HEK293T (cell line): ENCODE data around the gene APMAP.

Experiments used
- CTCF ChIA-PET: fragments of 350-600 bp; formaldehyde crosslinking; extraction: SDS; loops from one replicate; lab custom pipeline; 2021; ENCODE audit warnings: antibody characterized with exemption, inconsistent platforms; lab: Yijun Ruan, JAX
- POLR2A ChIA-PET: fragments of 350-600 bp; formaldehyde crosslinking; extraction: SDS; loops from one replicate; lab custom pipeline; 2020; ENCODE audit warnings: antibody characterized with exemption, inconsistent platforms; lab: Yijun Ruan, JAX
- DNase-seq: peaks from one replicate; pipeline ENCODE4 v3.0.0; 2012; ENCODE audit warnings: mixed read lengths; ENCODE audit errors: extremely low spot score
- ARNT ChIP-seq: fragments of 450-650 bp; IDR thresholded peaks from 2 replicates; pipeline ENCODE4 v1.6.1; 2017; ENCODE audit warnings: mild to moderate bottlenecking
- BHLHE40 ChIP-seq: fragments of 450-650 bp; IDR thresholded peaks from 2 replicates; pipeline ENCODE4 v1.6.1; 2016; ENCODE audit warnings: mild to moderate bottlenecking, moderate library complexity, borderline replicate concordance
- CTBP1 ChIP-seq: fragments of 450-650 bp; IDR thresholded peaks from 2 replicates; pipeline ENCODE4 v1.6.1; 2016; ENCODE audit warnings: borderline replicate concordance
- ELF4 ChIP-seq: fragments of 450-650 bp; IDR thresholded peaks from 2 replicates; pipeline ENCODE4 v1.6.1; 2017; ENCODE audit warnings: antibody characterized with exemption
- FOXA1 ChIP-seq: fragments of 450-650 bp; IDR thresholded peaks from 2 replicates; pipeline ENCODE4 v1.6.1; 2016; ENCODE audit warnings: mild to moderate bottlenecking
- FOXK2 ChIP-seq: fragments of 450-650 bp; IDR thresholded peaks from 2 replicates; pipeline ENCODE4 v1.6.1; 2016; ENCODE audit warnings: mild to moderate bottlenecking
- FOXM1 ChIP-seq: fragments of 450-650 bp; IDR thresholded peaks from 2 replicates; pipeline ENCODE4 v1.6.1; 2017; ENCODE audit warnings: mild to moderate bottlenecking, borderline replicate concordance
- HDGF ChIP-seq: fragments of 450-650 bp; IDR thresholded peaks from 2 replicates; pipeline ENCODE4 v1.6.1; 2017; ENCODE audit warnings: antibody characterized with exemption, borderline replicate concordance
- L3MBTL2 ChIP-seq: fragments of 450-650 bp; conservative IDR thresholded peaks from 2 replicates; pipeline ENCODE4 v1.6.1; 2016; ENCODE audit warnings: mild to moderate bottlenecking
- LEF1 ChIP-seq: fragments of 450-650 bp; IDR thresholded peaks from 2 replicates; pipeline ENCODE4 v1.6.1; 2017; ENCODE audit warnings: mild to moderate bottlenecking, borderline replicate concordance
- NFRKB ChIP-seq: fragments of 450-650 bp; IDR thresholded peaks from 2 replicates; pipeline ENCODE4 v1.6.1; 2016; ENCODE audit warnings: mild to moderate bottlenecking, moderate library complexity
- SP1 ChIP-seq: fragments of 450-650 bp; IDR thresholded peaks from 2 replicates; pipeline ENCODE4 v1.6.1; 2017
- SUZ12 ChIP-seq: fragments of 450-650 bp; IDR thresholded peaks from 2 replicates; pipeline ENCODE4 v1.6.1; 2016; ENCODE audit warnings: mild to moderate bottlenecking
- TARDBP ChIP-seq: fragments of 450-650 bp; IDR thresholded peaks from 2 replicates; pipeline ENCODE4 v1.6.1; 2016
- ZNF384 ChIP-seq: fragments of 450-650 bp; IDR thresholded peaks from 2 replicates; pipeline ENCODE4 v1.6.1; 2016
- TF ChIP-seq, protein P1 (sequence below): fragments of 450-650 bp; IDR thresholded peaks from 2 replicates; pipeline ENCODE4 v1.6.1; 2016

APMAP gene

DNA sequence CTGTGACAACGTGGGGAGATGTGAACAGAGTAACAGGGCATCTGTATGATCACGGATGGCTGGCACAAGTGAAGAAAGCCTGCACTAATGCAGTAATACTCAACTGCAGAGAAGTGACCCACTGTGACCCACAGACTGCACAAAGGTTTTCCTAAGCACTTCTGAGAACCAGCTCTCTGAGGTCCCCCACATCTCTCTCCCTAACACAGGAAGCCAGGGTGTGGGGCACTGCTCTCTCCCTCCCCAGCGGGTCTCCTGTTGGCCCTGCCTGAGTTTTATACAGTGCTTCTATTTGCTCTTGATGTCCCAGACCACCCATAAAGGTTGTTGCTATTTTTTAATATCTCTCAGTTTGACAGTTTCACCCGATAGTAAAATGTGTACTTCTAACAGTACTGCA is 11.3 kb downstream of the APMAP start:
- no peak for TF ChIP-seq BHLHE40
- POLR2A ChIA-PET, result no interaction called here
- no peak for DNase-seq
- CTCF ChIA-PET, result no interaction called here

DNA sequence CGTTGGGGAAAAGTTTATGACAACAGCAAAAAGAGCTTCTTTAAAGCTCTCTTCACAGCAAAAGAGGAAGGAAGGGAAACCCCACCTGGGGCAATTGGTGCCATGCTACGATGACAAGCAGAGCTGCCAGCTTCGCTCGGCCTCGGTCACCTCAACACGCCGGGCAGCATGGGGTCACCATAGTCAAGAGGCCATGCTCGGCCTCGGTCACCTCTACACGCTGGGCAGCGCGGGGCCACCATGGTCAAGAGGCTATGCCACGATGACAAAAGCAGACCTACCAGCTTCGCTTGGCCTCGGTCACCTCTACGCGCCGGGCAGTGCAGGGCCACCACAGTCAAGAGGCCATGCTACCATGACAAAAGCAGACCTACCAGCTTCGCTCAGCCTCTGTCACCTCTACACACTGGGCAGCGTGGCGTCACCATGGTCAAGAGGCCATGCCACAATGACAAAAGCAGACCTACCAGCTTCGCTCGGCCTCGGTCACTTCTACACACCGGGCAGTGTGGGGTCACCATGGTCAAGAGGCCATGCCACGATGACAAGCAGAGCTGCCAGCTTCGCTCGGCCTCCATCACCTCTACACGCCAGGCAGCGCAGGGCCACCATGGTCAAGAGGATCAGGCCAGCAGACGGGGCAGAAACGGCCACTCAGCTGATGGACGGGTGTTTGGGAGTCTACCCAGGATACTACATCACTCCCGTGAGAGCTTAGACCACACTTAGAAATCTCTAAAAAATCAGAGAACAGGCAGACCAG is 12.1 kb downstream of the APMAP start:
- ChIA-PET POLR2A (no interaction called here), CTCF (no interaction called here)
- no peak for DNase-seq
- no peak for TF ChIP-seq FOXK2
- no peak for TF ChIP-seq ELF4
- no peak for TF ChIP-seq SP1
- TF ChIP-seq L3MBTL2, result no peak
- TF ChIP-seq SUZ12, result no peak
- no peak for TF ChIP-seq HDGF
- no peak for TF ChIP-seq LEF1
- no peak for TF ChIP-seq NFRKB
- TF ChIP-seq ARNT, result no peak
- no peak for TF ChIP-seq BHLHE40
- no peak for TF ChIP-seq FOXA1
- TF ChIP-seq, protein P1, sequence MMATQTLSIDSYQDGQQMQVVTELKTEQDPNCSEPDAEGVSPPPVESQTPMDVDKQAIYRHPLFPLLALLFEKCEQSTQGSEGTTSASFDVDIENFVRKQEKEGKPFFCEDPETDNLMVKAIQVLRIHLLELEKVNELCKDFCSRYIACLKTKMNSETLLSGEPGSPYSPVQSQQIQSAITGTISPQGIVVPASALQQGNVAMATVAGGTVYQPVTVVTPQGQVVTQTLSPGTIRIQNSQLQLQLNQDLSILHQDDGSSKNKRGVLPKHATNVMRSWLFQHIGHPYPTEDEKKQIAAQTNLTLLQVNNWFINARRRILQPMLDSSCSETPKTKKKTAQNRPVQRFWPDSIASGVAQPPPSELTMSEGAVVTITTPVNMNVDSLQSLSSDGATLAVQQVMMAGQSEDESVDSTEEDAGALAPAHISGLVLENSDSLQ, result no peak
- no peak for TF ChIP-seq CTBP1
- TF ChIP-seq ZNF384, result no peak
- no peak for TF ChIP-seq FOXM1

DNA sequence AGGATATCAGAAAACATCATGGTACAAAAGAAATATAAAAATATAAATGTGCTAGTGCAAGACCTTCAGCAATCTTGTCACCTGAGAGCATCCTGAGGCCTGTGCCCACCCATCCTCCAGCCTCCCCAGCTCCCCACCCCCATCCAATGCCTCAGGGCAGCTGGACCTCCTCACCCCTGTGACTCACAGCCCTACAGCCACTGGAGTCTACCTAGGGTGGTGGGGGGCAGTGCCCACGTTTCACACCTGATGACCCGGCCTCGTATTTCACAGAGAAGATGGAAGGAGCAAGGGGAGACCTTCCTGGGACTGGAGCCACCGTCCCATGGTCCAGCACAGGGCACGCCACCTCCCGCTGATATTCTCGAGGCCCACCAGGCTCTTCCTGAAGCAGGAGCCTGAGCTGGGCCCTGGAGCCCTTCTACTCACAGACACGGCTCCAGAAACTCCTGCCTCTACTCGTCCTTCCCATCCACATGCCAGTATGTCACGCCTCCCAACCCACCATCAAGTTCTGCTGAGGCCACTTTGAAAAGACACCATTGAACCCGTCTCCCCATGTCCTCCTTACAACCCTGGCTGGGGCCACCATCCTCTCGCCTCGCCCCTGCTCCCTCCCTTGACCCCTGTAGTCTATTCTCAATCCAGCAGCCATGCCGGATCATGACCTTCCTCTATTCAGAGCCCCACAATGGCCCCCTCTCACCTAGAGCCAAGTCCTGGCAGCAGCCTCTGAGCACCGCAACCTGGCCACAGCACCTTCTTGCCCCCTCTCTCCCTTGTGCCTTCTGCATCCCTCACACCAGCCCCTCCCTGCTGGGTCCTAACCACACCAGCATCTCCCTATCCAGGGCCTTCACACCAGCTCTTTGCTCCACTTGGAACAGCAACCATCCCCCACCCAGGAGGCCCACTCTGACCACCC is 13.3 kb downstream of the APMAP start:
- POLR2A ChIA-PET, result no interaction called here
- DNase-seq, result no peak
- CTCF ChIA-PET, result no interaction called here
- no peak for TF ChIP-seq CTBP1

DNA sequence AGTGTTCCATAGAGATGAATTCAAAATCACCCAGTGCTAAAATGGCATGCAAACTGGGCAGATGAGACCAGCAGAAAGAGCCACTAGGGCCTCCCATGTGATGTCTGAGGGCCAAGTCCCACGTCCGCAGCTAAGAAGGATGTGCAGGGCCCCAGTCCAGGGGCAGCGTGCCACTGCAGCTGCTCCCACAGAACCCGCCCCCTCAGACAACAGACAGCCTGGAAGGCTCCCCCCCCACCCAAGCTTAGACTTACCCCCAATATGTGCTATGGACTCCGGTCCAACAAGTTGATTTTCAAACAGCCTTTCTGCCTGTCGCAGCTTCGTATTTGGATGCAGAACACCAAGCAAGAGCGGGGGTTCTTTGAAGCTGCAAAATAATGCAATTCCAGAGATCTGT is 14.0 kb downstream of the APMAP start:
- ChIA-PET POLR2A (no interaction called here), CTCF (no interaction called here)
- TF ChIP-seq TARDBP (no peak), FOXK2 (no peak)
- DNase-seq, result no peak

DNA sequence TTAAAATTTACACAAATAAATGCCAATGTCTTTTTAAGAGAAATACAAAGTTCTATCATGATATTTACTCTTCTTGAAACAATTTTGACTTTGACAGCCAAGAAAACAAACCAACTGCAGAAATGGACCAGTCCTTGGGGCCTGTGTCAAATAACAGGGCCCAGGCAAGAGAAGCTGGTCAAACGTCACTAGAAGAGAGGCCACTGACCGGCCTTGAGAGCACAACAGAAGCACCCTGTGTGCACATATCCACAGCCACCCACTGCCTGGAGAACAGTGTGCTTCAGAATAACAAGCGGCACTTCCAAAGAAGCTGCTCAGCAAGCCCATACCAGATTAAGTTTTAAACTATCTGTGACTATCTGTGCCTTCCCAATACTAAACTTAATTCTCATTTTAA is 14.8 kb downstream of the APMAP start:
- ChIA-PET POLR2A (no interaction called here), CTCF (no interaction called here)
- DNase-seq, result no peak
- TF ChIP-seq FOXA1, result no peak
- no peak for TF ChIP-seq FOXK2
- TF ChIP-seq CTBP1, result no peak
- TF ChIP-seq, protein P1, result no peak
- TF ChIP-seq TARDBP, result no peak
- no peak for TF ChIP-seq FOXM1
- no peak for TF ChIP-seq ELF4
- TF ChIP-seq LEF1, result no peak
- no peak for TF ChIP-seq BHLHE40
- no peak for TF ChIP-seq ARNT
- TF ChIP-seq ZNF384, result no peak

DNA sequence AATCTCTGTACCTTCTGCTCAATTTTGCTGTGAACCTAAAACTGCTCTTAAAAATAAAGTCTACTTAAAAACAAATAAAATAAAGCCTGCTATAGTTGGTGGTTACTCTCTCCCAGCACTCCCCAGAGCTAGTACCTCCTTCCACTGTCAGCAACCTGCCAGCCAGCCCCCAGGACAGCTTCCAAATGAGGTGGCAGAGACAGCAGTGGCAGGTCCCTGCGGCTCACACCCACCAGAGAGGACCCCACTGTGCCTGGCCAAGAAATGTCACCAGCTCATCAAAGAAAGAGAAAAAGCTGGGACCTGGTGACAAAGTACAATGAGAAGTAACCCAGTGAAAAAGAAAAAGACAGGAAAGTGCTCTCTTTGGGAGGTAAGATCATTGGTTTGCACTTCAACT is 15.2 kb downstream of the APMAP start:
- CTCF ChIA-PET, result no interaction called here

More for the DNA sequence above, 15.2 kb downstream of the APMAP start:
- POLR2A ChIA-PET, result no interaction called here
- TF ChIP-seq LEF1 (no peak), SUZ12 (no peak), NFRKB (no peak), ZNF384 (no peak), FOXA1 (no peak), ELF4 (no peak), SP1 (no peak), L3MBTL2 (no peak), HDGF (no peak), ARNT (no peak), FOXM1 (no peak), CTBP1 (no peak), FOXK2 (no peak), TARDBP (no peak), BHLHE40 (no peak)
- TF ChIP-seq, protein P1, result no peak
- no peak for DNase-seq
